GM19328 (cell line): ENCODE measurements around the gene IL17A.

Experiments used
- ATAC-seq: cut with Tn5 transposase; IDR thresholded peaks from one replicate; pipeline ENCODE4 v1.9.1; 2021; ENCODE audit warnings: mild to moderate bottlenecking, moderate library complexity; ENCODE audit not compliant: unreplicated experiment

IL17A gene

GRCh38 chr6:52210227-52210626 is 24.1 kb downstream of the IL17A start:
- peak; percentile 74 for ATAC-seq

- no peak for ATAC-seq
These were observed 27.0 kb downstream of the IL17A start for GRCh38 chr6:52213127-52213526.

- ATAC-seq, result no peak
These were observed 29.6 kb downstream of the IL17A start for GRCh38 chr6:52215787-52216186.

GRCh38 chr6:52216932-52217575 is 30.9 kb downstream of the IL17A start:
- peak; percentile 39 for ATAC-seq

GRCh38 chr6:52217761-52218160 is 31.6 kb downstream of the IL17A start:
- ATAC-seq, result no peak

GRCh38 chr6:52221302-52221701 is 35.1 kb downstream of the IL17A start:
- peak; percentile 73 for ATAC-seq

- peak; percentile 96 for ATAC-seq
These were observed 41.3 kb downstream of the IL17A start for GRCh38 chr6:52227495-52227894.

- ATAC-seq, result no peak
These were observed 44.5 kb downstream of the IL17A start for GRCh38 chr6:52230685-52231084.

- ATAC-seq, result no peak
These were observed 45.4 kb downstream of the IL17A start for GRCh38 chr6:52231406-52232127.

- no peak for ATAC-seq
These were observed 46.8 kb downstream of the IL17A start for GRCh38 chr6:52233005-52233404.

- no peak for ATAC-seq
These were observed 48.0 kb downstream of the IL17A start for GRCh38 chr6:52233975-52234823.
